ENCODE measurements around the gene FUT7.

The FUT7 gene

GRCh38 chr9:136991993-136992818 is 39.7 kb downstream of the FUT7 start, which contains the start of gene PAXX (continued):
- TF ChIP-seq, protein P1, sequence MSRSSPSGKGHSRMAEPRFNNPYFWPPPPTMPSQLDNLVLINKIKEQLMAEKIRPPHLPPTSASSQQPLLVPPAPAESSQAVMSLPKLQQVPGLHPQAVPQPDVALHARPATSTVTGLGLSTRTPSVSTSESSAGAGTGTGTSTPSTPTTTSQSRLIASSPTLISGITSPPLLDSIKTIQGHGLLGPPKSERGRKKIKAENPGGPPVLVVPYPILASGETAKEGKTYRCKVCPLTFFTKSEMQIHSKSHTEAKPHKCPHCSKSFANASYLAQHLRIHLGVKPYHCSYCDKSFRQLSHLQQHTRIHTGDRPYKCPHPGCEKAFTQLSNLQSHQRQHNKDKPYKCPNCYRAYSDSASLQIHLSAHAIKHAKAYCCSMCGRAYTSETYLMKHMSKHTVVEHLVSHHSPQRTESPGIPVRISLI (tag by site-specific recombination; IDR thresholded peaks at IDR 0.05): no peak
- no peak for TF ChIP-seq ZNF292 (tag by site-specific recombination; IDR thresholded peaks at IDR 0.05; ENCODE audit: borderline replicate concordance, low read depth)
- 0 out of 2 replicates have a peak, but pooled peaks have one; percentile 44 for TF ChIP-seq ZSCAN23 (tag by site-specific recombination; IDR thresholded peaks at IDR 0.05)
- no peak for TF ChIP-seq ZNF266 (tag by site-specific recombination; IDR thresholded peaks at IDR 0.05; ENCODE audit: low read depth)
- no peak for TF ChIP-seq ZNF571 (tag by site-specific recombination; IDR thresholded peaks at IDR 0.05)
- TF ChIP-seq, protein P2, sequence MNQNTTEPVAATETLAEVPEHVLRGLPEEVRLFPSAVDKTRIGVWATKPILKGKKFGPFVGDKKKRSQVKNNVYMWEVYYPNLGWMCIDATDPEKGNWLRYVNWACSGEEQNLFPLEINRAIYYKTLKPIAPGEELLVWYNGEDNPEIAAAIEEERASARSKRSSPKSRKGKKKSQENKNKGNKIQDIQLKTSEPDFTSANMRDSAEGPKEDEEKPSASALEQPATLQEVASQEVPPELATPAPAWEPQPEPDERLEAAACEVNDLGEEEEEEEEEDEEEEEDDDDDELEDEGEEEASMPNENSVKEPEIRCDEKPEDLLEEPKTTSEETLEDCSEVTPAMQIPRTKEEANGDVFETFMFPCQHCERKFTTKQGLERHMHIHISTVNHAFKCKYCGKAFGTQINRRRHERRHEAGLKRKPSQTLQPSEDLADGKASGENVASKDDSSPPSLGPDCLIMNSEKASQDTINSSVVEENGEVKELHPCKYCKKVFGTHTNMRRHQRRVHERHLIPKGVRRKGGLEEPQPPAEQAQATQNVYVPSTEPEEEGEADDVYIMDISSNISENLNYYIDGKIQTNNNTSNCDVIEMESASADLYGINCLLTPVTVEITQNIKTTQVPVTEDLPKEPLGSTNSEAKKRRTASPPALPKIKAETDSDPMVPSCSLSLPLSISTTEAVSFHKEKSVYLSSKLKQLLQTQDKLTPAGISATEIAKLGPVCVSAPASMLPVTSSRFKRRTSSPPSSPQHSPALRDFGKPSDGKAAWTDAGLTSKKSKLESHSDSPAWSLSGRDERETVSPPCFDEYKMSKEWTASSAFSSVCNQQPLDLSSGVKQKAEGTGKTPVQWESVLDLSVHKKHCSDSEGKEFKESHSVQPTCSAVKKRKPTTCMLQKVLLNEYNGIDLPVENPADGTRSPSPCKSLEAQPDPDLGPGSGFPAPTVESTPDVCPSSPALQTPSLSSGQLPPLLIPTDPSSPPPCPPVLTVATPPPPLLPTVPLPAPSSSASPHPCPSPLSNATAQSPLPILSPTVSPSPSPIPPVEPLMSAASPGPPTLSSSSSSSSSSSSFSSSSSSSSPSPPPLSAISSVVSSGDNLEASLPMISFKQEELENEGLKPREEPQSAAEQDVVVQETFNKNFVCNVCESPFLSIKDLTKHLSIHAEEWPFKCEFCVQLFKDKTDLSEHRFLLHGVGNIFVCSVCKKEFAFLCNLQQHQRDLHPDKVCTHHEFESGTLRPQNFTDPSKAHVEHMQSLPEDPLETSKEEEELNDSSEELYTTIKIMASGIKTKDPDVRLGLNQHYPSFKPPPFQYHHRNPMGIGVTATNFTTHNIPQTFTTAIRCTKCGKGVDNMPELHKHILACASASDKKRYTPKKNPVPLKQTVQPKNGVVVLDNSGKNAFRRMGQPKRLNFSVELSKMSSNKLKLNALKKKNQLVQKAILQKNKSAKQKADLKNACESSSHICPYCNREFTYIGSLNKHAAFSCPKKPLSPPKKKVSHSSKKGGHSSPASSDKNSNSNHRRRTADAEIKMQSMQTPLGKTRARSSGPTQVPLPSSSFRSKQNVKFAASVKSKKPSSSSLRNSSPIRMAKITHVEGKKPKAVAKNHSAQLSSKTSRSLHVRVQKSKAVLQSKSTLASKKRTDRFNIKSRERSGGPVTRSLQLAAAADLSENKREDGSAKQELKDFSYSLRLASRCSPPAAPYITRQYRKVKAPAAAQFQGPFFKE (tag by site-specific recombination; IDR thresholded peaks at IDR 0.05; ENCODE audit: borderline replicate concordance): no peak
- no peak for TF ChIP-seq PRDM1 (tag by site-specific recombination; IDR thresholded peaks at IDR 0.05)
- peak; percentile 71 for TF ChIP-seq SP2 (tag by site-specific recombination; IDR thresholded peaks at IDR 0.05)
- no peak for TF ChIP-seq ZNF626 (tag by site-specific recombination; IDR thresholded peaks at IDR 0.05)
- TF ChIP-seq ZNF311 (tag by site-specific recombination; IDR thresholded peaks at IDR 0.05; ENCODE audit: borderline replicate concordance): no peak
- TF ChIP-seq ZNF24 (tag by site-specific recombination; IDR thresholded peaks at IDR 0.05): 0 out of 2 replicates have a peak, but pooled peaks have one; percentile 56
- TF ChIP-seq ZSCAN16 (tag by site-specific recombination; IDR thresholded peaks at IDR 0.05): peak; percentile 64
- peak; percentile 35; the same call in 1 of the 2 replicates for TF ChIP-seq ZNF341 (tag by site-specific recombination; IDR thresholded peaks at IDR 0.05; ENCODE audit: low read depth)
- no peak for TF ChIP-seq MYNN (tag by site-specific recombination; IDR thresholded peaks at IDR 0.05; ENCODE audit: borderline replicate concordance)
- TF ChIP-seq, protein P3, sequence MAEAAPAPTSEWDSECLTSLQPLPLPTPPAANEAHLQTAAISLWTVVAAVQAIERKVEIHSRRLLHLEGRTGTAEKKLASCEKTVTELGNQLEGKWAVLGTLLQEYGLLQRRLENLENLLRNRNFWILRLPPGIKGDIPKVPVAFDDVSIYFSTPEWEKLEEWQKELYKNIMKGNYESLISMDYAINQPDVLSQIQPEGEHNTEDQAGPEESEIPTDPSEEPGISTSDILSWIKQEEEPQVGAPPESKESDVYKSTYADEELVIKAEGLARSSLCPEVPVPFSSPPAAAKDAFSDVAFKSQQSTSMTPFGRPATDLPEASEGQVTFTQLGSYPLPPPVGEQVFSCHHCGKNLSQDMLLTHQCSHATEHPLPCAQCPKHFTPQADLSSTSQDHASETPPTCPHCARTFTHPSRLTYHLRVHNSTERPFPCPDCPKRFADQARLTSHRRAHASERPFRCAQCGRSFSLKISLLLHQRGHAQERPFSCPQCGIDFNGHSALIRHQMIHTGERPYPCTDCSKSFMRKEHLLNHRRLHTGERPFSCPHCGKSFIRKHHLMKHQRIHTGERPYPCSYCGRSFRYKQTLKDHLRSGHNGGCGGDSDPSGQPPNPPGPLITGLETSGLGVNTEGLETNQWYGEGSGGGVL (tag by site-specific recombination; IDR thresholded peaks at IDR 0.05): peak; percentile 53
- TF ChIP-seq ZNF433 (tag by site-specific recombination; IDR thresholded peaks at IDR 0.05; ENCODE audit: low read depth): no peak
- peak; percentile 52; the same call in 1 of the 2 replicates for TF ChIP-seq KLF7 (tag by site-specific recombination; IDR thresholded peaks at IDR 0.05; ENCODE audit: borderline replicate concordance)
- TF ChIP-seq TRIM28 (IDR thresholded peaks at IDR 0.05; ENCODE audit: borderline replicate concordance, low read length): no peak
- TF ChIP-seq ZNF19 (tag by site-specific recombination; IDR thresholded peaks at IDR 0.05; ENCODE audit: low read depth): no peak
- peak; percentile 79 for TF ChIP-seq ZFP69B (tag by site-specific recombination; IDR thresholded peaks at IDR 0.05)
- TF ChIP-seq ZNF624 (tag by site-specific recombination; IDR thresholded peaks at IDR 0.05): no peak
- TF ChIP-seq YY1 (tag by site-specific recombination; IDR thresholded peaks at IDR 0.05): peak; percentile 71
- TF ChIP-seq YY2 (tag by site-specific recombination; IDR thresholded peaks at IDR 0.05): peak; percentile 76
- TF ChIP-seq PATZ1 (tag by site-specific recombination; IDR thresholded peaks at IDR 0.05): peak; percentile 68; the same call in 1 of the 2 replicates

All from HEK293 (cell line).